Neural crest cell (in vitro differentiated cells): ENCODE data around the gene NLRP3. TPM values are rescaled to one million over a fixed set of nuclear protein-coding genes. Genes with fewer than 3 reads are reported as not detected.

Experiments
- DNase-seq: peaks from one replicate; pipeline ENCODE4 v3.0.0; 2021; ENCODE audit warnings: low read depth, mixed read lengths, low spot score
- H3K27ac Mint-ChIP-seq: one replicate; pipeline ENCODE4 v1.8.0; 2021; ENCODE audit warnings: mild to moderate bottlenecking, mixed read lengths; ENCODE audit not compliant: unreplicated experiment
- H3K27me3 Mint-ChIP-seq: 2 replicates; pipeline ENCODE4 v1.8.0; 2021; ENCODE audit warnings: low read depth, mild to moderate bottlenecking, mixed read lengths
- H3K36me3 Mint-ChIP-seq: 2 replicates; pipeline ENCODE4 v1.8.0; 2021; ENCODE audit warnings: low read depth, mild to moderate bottlenecking, mixed read lengths
- H3K4me1 Mint-ChIP-seq: 2 replicates; pipeline ENCODE4 v1.8.0; 2021; ENCODE audit warnings: mixed read lengths
- H3K4me3 Mint-ChIP-seq: one replicate; pipeline ENCODE4 v1.8.0; 2021; ENCODE audit warnings: mild to moderate bottlenecking, mixed read lengths
- H3K9me3 Mint-ChIP-seq: 2 replicates; pipeline ENCODE4 v1.8.0; 2021; ENCODE audit warnings: mixed read lengths
- total RNA-seq: library from RNA; stranded (reverse); gene quantifications from 2 replicates; pipeline ENCODE4 v1.2.1, GENCODE V29; 2021
- TF ChIP-seq, protein P1 (sequence below): fragments of 200-600 bp; sonication (generic); conservative IDR thresholded peaks from 2 replicates; pipeline ENCODE4 v1.5.0; 2021; ENCODE audit warnings: antibody characterized with exemption, mild to moderate bottlenecking

NLRP3 gene
- total RNA-seq, 1 donor from 2014 or later, result 0.07 TPM

- Mint-ChIP-seq H3K36me3 (no peaks in the 10 kb centered on the region), H3K27ac (no peak overlapping the region), H3K4me3 (no peak overlapping the region), H3K9me3 (peaks cover 3% of the 10 kb centered on the region), H3K4me1 (no peaks in the 10 kb centered on the region), H3K27me3 (peaks cover 6% of the 10 kb centered on the region)
- TF ChIP-seq, protein P1, sequence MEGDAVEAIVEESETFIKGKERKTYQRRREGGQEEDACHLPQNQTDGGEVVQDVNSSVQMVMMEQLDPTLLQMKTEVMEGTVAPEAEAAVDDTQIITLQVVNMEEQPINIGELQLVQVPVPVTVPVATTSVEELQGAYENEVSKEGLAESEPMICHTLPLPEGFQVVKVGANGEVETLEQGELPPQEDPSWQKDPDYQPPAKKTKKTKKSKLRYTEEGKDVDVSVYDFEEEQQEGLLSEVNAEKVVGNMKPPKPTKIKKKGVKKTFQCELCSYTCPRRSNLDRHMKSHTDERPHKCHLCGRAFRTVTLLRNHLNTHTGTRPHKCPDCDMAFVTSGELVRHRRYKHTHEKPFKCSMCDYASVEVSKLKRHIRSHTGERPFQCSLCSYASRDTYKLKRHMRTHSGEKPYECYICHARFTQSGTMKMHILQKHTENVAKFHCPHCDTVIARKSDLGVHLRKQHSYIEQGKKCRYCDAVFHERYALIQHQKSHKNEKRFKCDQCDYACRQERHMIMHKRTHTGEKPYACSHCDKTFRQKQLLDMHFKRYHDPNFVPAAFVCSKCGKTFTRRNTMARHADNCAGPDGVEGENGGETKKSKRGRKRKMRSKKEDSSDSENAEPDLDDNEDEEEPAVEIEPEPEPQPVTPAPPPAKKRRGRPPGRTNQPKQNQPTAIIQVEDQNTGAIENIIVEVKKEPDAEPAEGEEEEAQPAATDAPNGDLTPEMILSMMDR, result no peak
- no peak for DNase-seq
These were observed 19.8 kb downstream of the NLRP3 start for GRCh38 chr1:247435759-247436147.

GRCh38 chr1:247437551-247438505 is 21.9 kb downstream of the NLRP3 start:
- Mint-ChIP-seq H3K9me3 (peaks cover 3% of the 10 kb centered on the region), H3K27ac (no peak overlapping the region), H3K27me3 (peaks cover 4% of the 10 kb centered on the region), H3K36me3 (no peaks in the 10 kb centered on the region), H3K4me1 (no peaks in the 10 kb centered on the region), H3K4me3 (no peak overlapping the region)
- TF ChIP-seq, protein P1, result no peak
- DNase-seq, result no peak

DNA sequence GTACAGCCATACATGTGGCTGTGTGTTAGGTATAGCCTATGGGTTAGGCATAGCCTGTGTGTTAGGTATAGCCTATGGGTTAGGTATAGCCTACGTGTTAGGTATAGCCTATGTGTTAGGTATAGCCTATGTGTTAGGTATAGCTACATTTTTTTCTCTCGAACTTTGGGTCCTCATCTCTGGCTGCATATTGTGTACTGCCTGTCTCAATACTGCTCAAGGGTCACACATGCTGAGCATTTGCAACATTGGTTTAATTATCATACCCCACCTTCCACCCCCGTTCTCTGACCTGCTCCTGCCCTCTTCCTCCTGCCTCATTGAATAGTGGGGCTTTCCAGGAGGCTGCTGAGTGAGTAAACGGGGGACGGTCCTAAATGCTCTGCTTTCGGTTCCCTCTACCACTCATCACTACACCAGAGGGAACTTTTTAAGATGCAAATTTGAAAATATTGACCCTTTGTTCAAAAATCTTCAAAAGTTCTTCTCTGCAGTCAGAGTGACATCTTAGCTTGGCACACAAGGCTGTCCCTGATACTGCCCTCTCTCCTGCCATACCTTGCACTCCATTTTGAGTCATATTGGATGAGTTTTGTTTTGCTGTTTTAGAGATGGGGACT is 24.1 kb downstream of the NLRP3 start:
- no peaks in the 10 kb centered on the region for H3K36me3 Mint-ChIP-seq
- TF ChIP-seq, protein P1, result no peak
- no peak for DNase-seq
- no peaks in the 10 kb centered on the region for H3K4me1 Mint-ChIP-seq
- peaks cover 3% of the 10 kb centered on the region for H3K9me3 Mint-ChIP-seq
- no peak overlapping the region for H3K27ac Mint-ChIP-seq
- peaks cover 4% of the 10 kb centered on the region for H3K27me3 Mint-ChIP-seq
- H3K4me3 Mint-ChIP-seq, result no peak overlapping the region

- H3K4me1 Mint-ChIP-seq, result no peaks in the 10 kb centered on the region
- DNase-seq, result no peak
- H3K4me3 Mint-ChIP-seq, result no peak overlapping the region
- no peaks in the 10 kb centered on the region for H3K36me3 Mint-ChIP-seq
- no peak overlapping the region for H3K27ac Mint-ChIP-seq
- H3K9me3 Mint-ChIP-seq, result peaks cover 3% of the 10 kb centered on the region
- TF ChIP-seq, protein P1, result no peak
- H3K27me3 Mint-ChIP-seq, result no peaks in the 10 kb centered on the region
These were observed 25.6 kb downstream of the NLRP3 start for GRCh38 chr1:247441606-247442005.

- no peaks in the 10 kb centered on the region for H3K27me3 Mint-ChIP-seq
- H3K36me3 Mint-ChIP-seq, result no peaks in the 10 kb centered on the region
- H3K9me3 Mint-ChIP-seq, result peaks cover 3% of the 10 kb centered on the region
- H3K4me3 Mint-ChIP-seq, result no peak overlapping the region
- H3K27ac Mint-ChIP-seq, result no peak overlapping the region
- TF ChIP-seq, protein P1, result no peak
- H3K4me1 Mint-ChIP-seq, result no peaks in the 10 kb centered on the region
- DNase-seq, result no peak
These were observed 26.2 kb downstream of the NLRP3 start for GRCh38 chr1:247442164-247442563.
